Nephron (organoid): ENCODE results near the gene UBL3.

ENCODE experiments used
- H3K27ac Mint-ChIP-seq, 3 experiments: 2 replicates each; pipeline ENCODE4 v1.8.0; 2020; ENCODE audit warnings: mixed read lengths in 3 of 3, mild to moderate bottlenecking in 2 of 3, moderate library complexity in 1 of 3
- H3K27me3 Mint-ChIP-seq: 2 replicates; pipeline ENCODE4 v1.8.0; 2021; ENCODE audit warnings: low read depth, mild to moderate bottlenecking, moderate library complexity, mixed read lengths
- H3K36me3 Mint-ChIP-seq: 2 replicates; pipeline ENCODE4 v1.8.0; 2020; ENCODE audit warnings: low read depth, mixed read lengths
- H3K4me1 Mint-ChIP-seq: 2 replicates; pipeline ENCODE4 v1.8.0; 2020; ENCODE audit warnings: mixed read lengths
- H3K4me3 Mint-ChIP-seq, 3 experiments: 2 replicates each; pipeline ENCODE4 v1.8.0; 2020; ENCODE audit warnings: mild to moderate bottlenecking in 3 of 3, mixed read lengths in 3 of 3, moderate library complexity in 2 of 3
- H3K9me3 Mint-ChIP-seq: 2 replicates; pipeline ENCODE4 v1.8.0; 2020; ENCODE audit warnings: mixed read lengths
- CTCF ChIP-seq, 3 experiments: fragments of 200-600 bp; sonication (generic); IDR thresholded peaks; one replicate each; pipeline ENCODE4 v1.5.0; 2021; ENCODE audit warnings: antibody characterized with exemption in 3 of 3; ENCODE audit not compliant: unreplicated experiment in 3 of 3

Gene UBL3

GRCh38 chr13:29746148-29746677, 104.2 kb downstream of the UBL3 start:
- no peak for TF ChIP-seq CTCF (IDR thresholded peaks at IDR 0.05; ENCODE audit: unreplicated experiment in 3 of 3)
- peaks cover 2% of the 10 kb centered on the region for H3K9me3 Mint-ChIP-seq
- peaks cover 18% of the 10 kb centered on the region for H3K27me3 Mint-ChIP-seq

GRCh38 chr13:29745704-29746103, 104.7 kb downstream of the UBL3 start:
- peaks cover 2% of the 10 kb centered on the region for H3K9me3 Mint-ChIP-seq
- no peak overlapping the region for H3K27ac Mint-ChIP-seq
- peaks cover 18% of the 10 kb centered on the region for H3K27me3 Mint-ChIP-seq
- peaks cover 12% of the 10 kb centered on the region for H3K4me1 Mint-ChIP-seq
- no peak for TF ChIP-seq CTCF (IDR thresholded peaks at IDR 0.05; ENCODE audit: unreplicated experiment in 3 of 3)
- H3K4me3 Mint-ChIP-seq, result no peak overlapping the region
- no peaks in the 10 kb centered on the region for H3K36me3 Mint-ChIP-seq

More at GRCh38 chr13:29746148-29746677, 104.2 kb downstream of the UBL3 start:
- no peaks in the 10 kb centered on the region for H3K36me3 Mint-ChIP-seq
- H3K4me3 Mint-ChIP-seq, result no peak overlapping the region
- no peak overlapping the region for H3K27ac Mint-ChIP-seq
- peaks cover 12% of the 10 kb centered on the region for H3K4me1 Mint-ChIP-seq

GRCh38 chr13:29743201-29743786, 107.1 kb downstream of the UBL3 start:
- H3K4me3 Mint-ChIP-seq, result no peak overlapping the region
- H3K9me3 Mint-ChIP-seq, result peaks cover 2% of the 10 kb centered on the region
- H3K4me1 Mint-ChIP-seq, result peaks cover 12% of the 10 kb centered on the region
- peak overlapping the region; percentile 6 to 80 (median 49) for H3K27ac Mint-ChIP-seq
- no peak for TF ChIP-seq CTCF (IDR thresholded peaks at IDR 0.05; ENCODE audit: unreplicated experiment in 3 of 3)
- H3K36me3 Mint-ChIP-seq, result no peaks in the 10 kb centered on the region
- peaks cover 18% of the 10 kb centered on the region for H3K27me3 Mint-ChIP-seq

- H3K36me3 Mint-ChIP-seq, result no peaks in the 10 kb centered on the region
- peaks cover 18% of the 10 kb centered on the region for H3K27me3 Mint-ChIP-seq
- H3K27ac Mint-ChIP-seq, result no peak overlapping the region
- no peaks in the 10 kb centered on the region for H3K9me3 Mint-ChIP-seq
- no peak for TF ChIP-seq CTCF (IDR thresholded peaks at IDR 0.05; ENCODE audit: unreplicated experiment in 3 of 3)
- peaks cover 12% of the 10 kb centered on the region for H3K4me1 Mint-ChIP-seq
- H3K4me3 Mint-ChIP-seq, result no peak overlapping the region
These were observed 109.5 kb downstream of the UBL3 start for GRCh38 chr13:29740961-29741360.

GRCh38 chr13:29737061-29737460, 113.4 kb downstream of the UBL3 start:
- no peaks in the 10 kb centered on the region for H3K9me3 Mint-ChIP-seq
- H3K27ac Mint-ChIP-seq, result no peak overlapping the region
- no peak overlapping the region for H3K4me3 Mint-ChIP-seq
- TF ChIP-seq CTCF (IDR thresholded peaks at IDR 0.05; ENCODE audit: unreplicated experiment in 3 of 3), result no peak
- peaks cover 3% of the 10 kb centered on the region for H3K27me3 Mint-ChIP-seq
- no peaks in the 10 kb centered on the region for H3K36me3 Mint-ChIP-seq
- H3K4me1 Mint-ChIP-seq, result no peaks in the 10 kb centered on the region

- Mint-ChIP-seq H3K36me3 (no peaks in the 10 kb centered on the region), H3K9me3 (no peaks in the 10 kb centered on the region), H3K27ac (no peak overlapping the region), H3K4me1 (no peaks in the 10 kb centered on the region), H3K27me3 (peaks cover 3% of the 10 kb centered on the region), H3K4me3 (no peak overlapping the region)
- TF ChIP-seq CTCF (IDR thresholded peaks at IDR 0.05; ENCODE audit: unreplicated experiment in 3 of 3), result no peak
These were observed 117.2 kb downstream of the UBL3 start for GRCh38 chr13:29733147-29733611.
